Fibroblast of skin of back (primary cell): Measurements from ENCODE around the gene NKX6-2. TPM values are rescaled to one million over a fixed set of nuclear protein-coding genes. Genes with fewer than 3 reads are reported as not detected.
A peak's percentile ranks its signal among the peaks of the same experiment; 100 is the strongest.
"Not testable (repeated sequence)": the region's sequence is repeated elsewhere in the genome, so short reads cannot be mapped to it uniquely, and the experiment has no call there.

Experiments
- DNase-seq: peaks from one replicate; pipeline ENCODE4 v3.0.0-alpha.2; 2013
- polyA plus RNA-seq, 2 experiments: library from polyadenylated mRNA; unstranded; fragments of 120-200 nt; gene quantifications; one replicate each; pipeline ENCODE4 v1.2.1, GENCODE V29; 2013; ENCODE audit not compliant: insufficient read length in 2 of 2

Gene NKX6-2
- polyA plus RNA-seq (2013, experiment 1 of 2; ENCODE audit: insufficient read length): 8.9 TPM
- polyA plus RNA-seq (2013, experiment 2 of 2; ENCODE audit: insufficient read length): 6.8 TPM

GRCh38 chr10:132785723-132786475 is at the start of gene NKX6-2:
Gene NKX6-2, minus strand, starts transcription at chr10:132786147. Its CDS starts 199 bp downstream, at chr10:132785948.
- DNase-seq: peak; percentile 15

- DNase-seq: no peak
Observed at GRCh38 chr10:132834891-132835847, 49.2 kb upstream of the NKX6-2 start.

- no peak for DNase-seq
Observed at GRCh38 chr10:132834311-132834761, 48.4 kb upstream of the NKX6-2 start.

GRCh38 chr10:132833421-132834111 is 47.6 kb upstream of the NKX6-2 start:
- no peak for DNase-seq

GRCh38 chr10:132832186-132832969 is 46.4 kb upstream of the NKX6-2 start:
- DNase-seq: no peak

GRCh38 chr10:132829403-132829802 is 43.5 kb upstream of the NKX6-2 start:
- no peak for DNase-seq

GRCh38 chr10:132828681-132829080 is 42.7 kb upstream of the NKX6-2 start:
- no peak for DNase-seq

GRCh38 chr10:132827861-132828539 is 42.1 kb upstream of the NKX6-2 start:
- DNase-seq: no peak

- DNase-seq: no peak
Observed at GRCh38 chr10:132827423-132827789, 41.5 kb upstream of the NKX6-2 start.

GRCh38 chr10:132826524-132827422 is 40.8 kb upstream of the NKX6-2 start:
- no peak for DNase-seq

GRCh38 chr10:132825783-132826523 is 40.0 kb upstream of the NKX6-2 start:
- DNase-seq: not testable (repeated sequence)

- DNase-seq: no peak
Observed at GRCh38 chr10:132820056-132820455, 34.1 kb upstream of the NKX6-2 start.

- no peak for DNase-seq
Observed at GRCh38 chr10:132817701-132818211, 31.8 kb upstream of the NKX6-2 start.

- DNase-seq: no peak
Observed at GRCh38 chr10:132816718-132817117, 30.8 kb upstream of the NKX6-2 start.

GRCh38 chr10:132815168-132815857 is 29.4 kb upstream of the NKX6-2 start:
- no peak for DNase-seq

- DNase-seq: no peak
Observed at GRCh38 chr10:132814469-132814856, 28.5 kb upstream of the NKX6-2 start.

- no peak for DNase-seq
Observed at GRCh38 chr10:132813560-132814468, 27.9 kb upstream of the NKX6-2 start.
